HEK293 (cell line): ENCODE results near the gene IGFBP7.

ENCODE experiments used
- CTCF ChIA-PET: fragments of 350-600 bp; formaldehyde crosslinking; extraction: SDS; loops from one replicate; lab custom pipeline; 2021; ENCODE audit warnings: antibody characterized with exemption; lab: Yijun Ruan, JAX
- POLR2A ChIA-PET: fragments of 300-600 bp; formaldehyde crosslinking; extraction: SDS; loops from one replicate; lab custom pipeline; 2020; ENCODE audit warnings: antibody characterized with exemption, inconsistent platforms; lab: Yijun Ruan, JAX
- H3K27ac ChIP-seq: fragments of 200-500 bp; sonication (Bioruptor generic); 2 replicates; pipeline ENCODE4 v1.5.1; 2014; ENCODE audit warnings: low read depth, low read length, control low read depth, inconsistent platforms; ENCODE audit errors: extremely low read depth
- H3K36me3 ChIP-seq, 2 experiments: fragments of 200-500 bp in 1 of 2; sonication (Bioruptor generic) in 1 of 2; 1 replicate in 1 of 2; 2 replicates in 1 of 2; pipeline ENCODE4 v1.5.1; 2014 to 2017; ENCODE audit warnings: inconsistent platforms in 2 of 2, low read length in 2 of 2; ENCODE audit not compliant: control insufficient read depth in 2 of 2, insufficient read depth in 1 of 2
- H3K4me1 ChIP-seq: fragments of 200-500 bp; sonication (Bioruptor generic); 2 replicates; pipeline ENCODE4 v1.5.1; 2014; ENCODE audit warnings: mild to moderate bottlenecking, low read length, inconsistent platforms; ENCODE audit not compliant: control insufficient read depth, insufficient read depth
- H3K4me3 ChIP-seq: 2 replicates; pipeline ENCODE4 v1.5.1; 2011; ENCODE audit warnings: low read depth, mild to moderate bottlenecking, control low read depth, low read length, moderate library complexity
- H3K9me3 ChIP-seq: fragments of 200-500 bp; sonication (Bioruptor generic); 2 replicates; pipeline ENCODE4 v1.5.1; 2014; ENCODE audit warnings: low read depth, low read length, inconsistent platforms; ENCODE audit not compliant: control insufficient read depth, insufficient read depth
- GFI1B ChIP-seq: fragments of 450-650 bp; formaldehyde crosslinking; IDR thresholded peaks from 2 replicates; pipeline ENCODE4 v1.5.1; 2016; ENCODE audit warnings: missing biosample characterization, missing genetic modification characterization
- GLIS2 ChIP-seq: fragments of 450-650 bp; formaldehyde crosslinking; IDR thresholded peaks from 2 replicates; pipeline ENCODE4 v1.5.1; 2016; ENCODE audit warnings: missing biosample characterization, missing genetic modification characterization
- PRDM1 ChIP-seq: fragments of 450-650 bp; formaldehyde crosslinking; IDR thresholded peaks from 2 replicates; pipeline ENCODE4; 2016; ENCODE audit warnings: missing biosample characterization, missing genetic modification characterization
- REST ChIP-seq: fragments of 450-650 bp; formaldehyde crosslinking; IDR thresholded peaks from 2 replicates; pipeline ENCODE4 v1.5.1; 2016; ENCODE audit warnings: missing biosample characterization, missing genetic modification characterization
- SCRT1 ChIP-seq: fragments of 450-650 bp; formaldehyde crosslinking; IDR thresholded peaks from 2 replicates; pipeline ENCODE4 v1.5.1; 2016; ENCODE audit warnings: missing biosample characterization, missing genetic modification characterization, borderline replicate concordance
- ZFHX2 ChIP-seq: fragments of 450-650 bp; formaldehyde crosslinking; conservative IDR thresholded peaks from 2 replicates; pipeline ENCODE4 v1.5.1; 2016; ENCODE audit warnings: missing biosample characterization, missing genetic modification characterization
- ZFP69B ChIP-seq: fragments of 450-650 bp; formaldehyde crosslinking; IDR thresholded peaks from 2 replicates; pipeline ENCODE4 v1.5.1; 2016; ENCODE audit warnings: missing biosample characterization, missing genetic modification characterization
- ZIC2 ChIP-seq: fragments of 450-650 bp; formaldehyde crosslinking; IDR thresholded peaks from 2 replicates; pipeline ENCODE4 v1.5.1; 2016; ENCODE audit warnings: missing biosample characterization, missing genetic modification characterization
- ZNF114 ChIP-seq: fragments of 450-650 bp; formaldehyde crosslinking; IDR thresholded peaks from 2 replicates; pipeline ENCODE4 v1.5.0; 2017; ENCODE audit warnings: missing biosample characterization, missing genetic modification characterization
- ZNF211 ChIP-seq: fragments of 450-650 bp; formaldehyde crosslinking; IDR thresholded peaks from 2 replicates; pipeline ENCODE4 v1.5.1; 2016; ENCODE audit warnings: low read depth, missing biosample characterization, missing genetic modification characterization
- ZNF214 ChIP-seq: fragments of 450-650 bp; formaldehyde crosslinking; IDR thresholded peaks from 2 replicates; pipeline ENCODE4 v1.5.1; 2017; ENCODE audit warnings: missing biosample characterization, mild to moderate bottlenecking, missing genetic modification characterization, borderline replicate concordance
- ZNF223 ChIP-seq: fragments of 450-650 bp; formaldehyde crosslinking; IDR thresholded peaks from 2 replicates; pipeline ENCODE4 v1.5.1; 2016; ENCODE audit warnings: missing biosample characterization, missing genetic modification characterization
- ZNF23 ChIP-seq: fragments of 450-650 bp; formaldehyde crosslinking; IDR thresholded peaks from 2 replicates; pipeline ENCODE4 v1.5.1; 2016; ENCODE audit warnings: missing biosample characterization, missing genetic modification characterization, borderline replicate concordance
- ZNF366 ChIP-seq: fragments of 450-650 bp; formaldehyde crosslinking; conservative IDR thresholded peaks from 2 replicates; pipeline ENCODE4 v1.5.1; 2016; ENCODE audit warnings: missing biosample characterization, missing genetic modification characterization
- ZNF416 ChIP-seq: fragments of 450-650 bp; formaldehyde crosslinking; IDR thresholded peaks from 2 replicates; pipeline ENCODE4 v1.5.1; 2016; ENCODE audit warnings: missing biosample characterization, missing genetic modification characterization
- ZNF530 ChIP-seq: fragments of 450-650 bp; formaldehyde crosslinking; IDR thresholded peaks from 2 replicates; pipeline ENCODE4 v1.5.1; 2016; ENCODE audit warnings: low read depth, missing biosample characterization, missing genetic modification characterization
- ZNF600 ChIP-seq: fragments of 450-650 bp; formaldehyde crosslinking; IDR thresholded peaks from 2 replicates; pipeline ENCODE4 v1.5.1; 2016; ENCODE audit warnings: missing biosample characterization, missing genetic modification characterization
- ZNF629 ChIP-seq: fragments of 450-650 bp; formaldehyde crosslinking; IDR thresholded peaks from 2 replicates; pipeline ENCODE4 v1.5.1; 2017; ENCODE audit warnings: missing biosample characterization, missing genetic modification characterization
- ZSCAN18 ChIP-seq: fragments of 450-650 bp; formaldehyde crosslinking; IDR thresholded peaks from 2 replicates; pipeline ENCODE4 v1.5.1; 2016; ENCODE audit warnings: missing biosample characterization, missing genetic modification characterization
- TF ChIP-seq, protein P1 (sequence below): fragments of 450-650 bp; formaldehyde crosslinking; IDR thresholded peaks from 2 replicates; pipeline ENCODE4 v1.5.1; 2016; ENCODE audit warnings: missing biosample characterization, missing genetic modification characterization
- TF ChIP-seq, protein P2 (sequence below): fragments of 450-650 bp; formaldehyde crosslinking; IDR thresholded peaks from 2 replicates; pipeline ENCODE4 v1.5.1; 2017; ENCODE audit warnings: missing biosample characterization, missing genetic modification characterization

Gene IGFBP7

GRCh38 chr4:57034520-57034919 is 75.7 kb downstream of the IGFBP7 start:
- no peaks in the 10 kb centered on the region for H3K9me3 ChIP-seq
- ChIA-PET CTCF (interaction anchor here (0.9 to 2.3 kb wide), 2 partner anchors 11 to 130 kb away, joined by 6 to 8 read pairs; no protein-coding TSS in a partner anchor), POLR2A (no interaction called here)
- no peaks in the 10 kb centered on the region for H3K4me1 ChIP-seq
- no peak overlapping the region for H3K4me3 ChIP-seq
- peaks cover 4 to 39% of the 10 kb centered on the region in 2 experiments; a peak in 1 of 3 replicates for H3K36me3 ChIP-seq
- no peak for TF ChIP-seq ZNF214
- TF ChIP-seq ZFHX2 (tag by site-specific recombination): no peak
- no peak for TF ChIP-seq GFI1B (tag by site-specific recombination)
- no peak for TF ChIP-seq ZSCAN18
- TF ChIP-seq ZNF223 (tag by site-specific recombination): no peak
- no peak for TF ChIP-seq ZNF23
- TF ChIP-seq SCRT1 (tag by site-specific recombination): no peak
- no peak for TF ChIP-seq PRDM1 (tag by site-specific recombination)
- TF ChIP-seq, protein P1, sequence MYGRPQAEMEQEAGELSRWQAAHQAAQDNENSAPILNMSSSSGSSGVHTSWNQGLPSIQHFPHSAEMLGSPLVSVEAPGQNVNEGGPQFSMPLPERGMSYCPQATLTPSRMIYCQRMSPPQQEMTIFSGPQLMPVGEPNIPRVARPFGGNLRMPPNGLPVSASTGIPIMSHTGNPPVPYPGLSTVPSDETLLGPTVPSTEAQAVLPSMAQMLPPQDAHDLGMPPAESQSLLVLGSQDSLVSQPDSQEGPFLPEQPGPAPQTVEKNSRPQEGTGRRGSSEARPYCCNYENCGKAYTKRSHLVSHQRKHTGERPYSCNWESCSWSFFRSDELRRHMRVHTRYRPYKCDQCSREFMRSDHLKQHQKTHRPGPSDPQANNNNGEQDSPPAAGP (tag by site-specific recombination): no peak
- TF ChIP-seq ZNF114 (tag by site-specific recombination): no peak
- no peak for TF ChIP-seq ZNF416 (tag by site-specific recombination)
- TF ChIP-seq ZNF600 (tag by site-specific recombination): no peak
- TF ChIP-seq GLIS2 (tag by site-specific recombination): no peak
- no peak for TF ChIP-seq ZNF530
- TF ChIP-seq, protein P2, sequence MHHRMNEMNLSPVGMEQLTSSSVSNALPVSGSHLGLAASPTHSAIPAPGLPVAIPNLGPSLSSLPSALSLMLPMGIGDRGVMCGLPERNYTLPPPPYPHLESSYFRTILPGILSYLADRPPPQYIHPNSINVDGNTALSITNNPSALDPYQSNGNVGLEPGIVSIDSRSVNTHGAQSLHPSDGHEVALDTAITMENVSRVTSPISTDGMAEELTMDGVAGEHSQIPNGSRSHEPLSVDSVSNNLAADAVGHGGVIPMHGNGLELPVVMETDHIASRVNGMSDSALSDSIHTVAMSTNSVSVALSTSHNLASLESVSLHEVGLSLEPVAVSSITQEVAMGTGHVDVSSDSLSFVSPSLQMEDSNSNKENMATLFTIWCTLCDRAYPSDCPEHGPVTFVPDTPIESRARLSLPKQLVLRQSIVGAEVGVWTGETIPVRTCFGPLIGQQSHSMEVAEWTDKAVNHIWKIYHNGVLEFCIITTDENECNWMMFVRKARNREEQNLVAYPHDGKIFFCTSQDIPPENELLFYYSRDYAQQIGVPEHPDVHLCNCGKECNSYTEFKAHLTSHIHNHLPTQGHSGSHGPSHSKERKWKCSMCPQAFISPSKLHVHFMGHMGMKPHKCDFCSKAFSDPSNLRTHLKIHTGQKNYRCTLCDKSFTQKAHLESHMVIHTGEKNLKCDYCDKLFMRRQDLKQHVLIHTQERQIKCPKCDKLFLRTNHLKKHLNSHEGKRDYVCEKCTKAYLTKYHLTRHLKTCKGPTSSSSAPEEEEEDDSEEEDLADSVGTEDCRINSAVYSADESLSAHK: no peak
- no peak for TF ChIP-seq ZIC2 (tag by site-specific recombination)
- no peak for TF ChIP-seq ZNF366
- no peak for TF ChIP-seq REST (tag by site-specific recombination)
- TF ChIP-seq ZFP69B (tag by site-specific recombination): no peak
- no peak overlapping the region for H3K27ac ChIP-seq

GRCh38 chr4:57023104-57023503 is 87.1 kb downstream of the IGFBP7 start:
- no peak overlapping the region for H3K27ac ChIP-seq

More at GRCh38 chr4:57023104-57023503, 87.1 kb downstream of the IGFBP7 start:
- Histone ChIP-seq H3K36me3 (peaks cover 32 to 94% of the 10 kb centered on the region in 2 experiments), H3K9me3 (no peaks in the 10 kb centered on the region), H3K4me1 (no peaks in the 10 kb centered on the region), H3K4me3 (no peak overlapping the region)
- ChIA-PET CTCF (interaction anchor here (1.0 to 1.9 kb wide), 2 partner anchors 12 to 140 kb away, joined by 4 to 6 read pairs; no protein-coding TSS in a partner anchor), POLR2A (no interaction called here)
- TF ChIP-seq ZNF211 (tag by site-specific recombination): no peak
- peak; percentile 35; the same call in 1 of the 2 replicates for TF ChIP-seq ZNF629
